GM23248 (cell line): ENCODE results near the gene QKI.

Experiments
- EZH2 ChIP-seq: fragments of 200-600 bp; sonication (generic); IDR thresholded peaks from 2 replicates; pipeline ENCODE4 v1.6.1; 2018; ENCODE audit warnings: antibody characterized with exemption, mild to moderate bottlenecking; ENCODE audit not compliant: insufficient read depth, poor library complexity, severe bottlenecking
- EZH2phosphoT487 ChIP-seq: fragments of 200-600 bp; sonication (generic); IDR thresholded peaks from 2 replicates; pipeline ENCODE4 v1.6.1; 2018; ENCODE audit warnings: antibody characterized with exemption, moderate library complexity, mild to moderate bottlenecking, low read depth; ENCODE audit not compliant: insufficient read depth

- TF ChIP-seq EZH2 (no peak), EZH2phosphoT487 (no peak)
These were observed 30.0 kb upstream of the QKI start for GRCh38 chr6:163384510-163384909.
